GM10847 (cell line): ENCODE results near the gene POF1B.

Experiments
- POLR2A ChIP-seq: IDR thresholded peaks from 2 replicates; pipeline ENCODE4 v1.6.1; 2011; ENCODE audit not compliant: insufficient read length; ENCODE audit errors: extremely low read depth

POF1B gene

GRCh38 chrX:85288992-85289723, 90.3 kb downstream of the POF1B start:
- TF ChIP-seq POLR2A, result no peak

GRCh38 chrX:85244450-85245211, 134.8 kb downstream of the POF1B start:
- TF ChIP-seq POLR2A, result no peak

GRCh38 chrX:85243761-85244449, 135.6 kb downstream of the POF1B start, which contains the start of the genes SATL1 and ZNF711:
TSS of gene SATL1 (minus strand) at chrX:85243779. CDS start at chrX:85108968, 134,811 bp downstream.
TSS of gene ZNF711 (plus strand) at chrX:85243991. CDS start at chrX:85247573, 3,582 bp downstream.
- no peak for TF ChIP-seq POLR2A

- TF ChIP-seq POLR2A, result no peak
Observed at GRCh38 chrX:85243155-85243554, 136.3 kb downstream of the POF1B start.
